Stimulated activated CD4-positive, alpha-beta T cell treated with anti-CD3 and anti-CD28 coated beads, Interleukin-4, amount 100 ng/mL, for 48 hours (primary cell): ENCODE measurements around the gene BDKRB1.

ENCODE experiments used
- DNase-seq, 2 donors: peaks; one replicate each; pipeline ENCODE4 v3.0.0-alpha.2; 2020; ENCODE audit warnings: low read depth in 2 of 2

Gene BDKRB1

DNA sequence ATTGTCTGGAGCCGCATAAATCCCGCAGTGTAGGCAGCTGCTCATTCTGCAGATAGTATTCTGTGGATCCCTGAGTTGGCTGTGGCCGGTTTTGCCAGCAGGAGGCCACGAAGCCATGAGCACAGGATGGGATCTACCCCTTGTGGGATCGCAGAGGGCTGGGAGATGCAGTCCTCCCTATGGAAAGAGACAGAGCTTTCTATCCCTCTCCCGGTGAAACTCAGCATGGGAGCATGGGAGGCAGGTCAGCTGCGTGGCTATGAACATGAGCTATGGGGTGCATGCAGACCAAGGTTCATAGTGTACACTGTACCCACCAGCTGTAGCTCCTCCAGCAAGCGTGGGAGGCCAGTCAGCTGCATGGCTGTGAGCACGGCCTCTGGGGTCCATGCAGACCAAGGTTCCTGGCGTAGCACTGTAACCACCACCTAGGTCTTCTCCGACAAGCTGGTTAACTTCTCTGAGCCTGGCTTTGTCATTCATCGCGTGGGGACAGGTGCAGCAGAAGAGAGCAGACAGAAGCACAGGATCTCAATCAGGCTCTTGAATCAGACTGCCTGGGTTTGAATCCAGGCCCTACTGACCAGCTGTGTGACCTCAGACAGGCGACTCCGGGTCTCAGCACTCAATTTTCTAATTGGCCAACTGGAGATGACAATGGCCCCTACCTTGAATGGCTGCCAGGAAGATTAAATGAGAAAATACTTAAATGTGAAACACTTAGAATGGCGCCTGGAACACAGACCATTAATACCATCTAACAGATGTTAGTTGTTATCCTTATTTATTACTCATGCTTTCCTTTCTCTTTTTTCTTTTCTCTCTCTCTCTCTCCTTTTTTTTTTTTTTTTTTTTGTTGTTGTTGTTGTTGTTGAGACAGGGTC is 6.0 kb downstream of the BDKRB1 start:
- no peak for DNase-seq

DNA sequence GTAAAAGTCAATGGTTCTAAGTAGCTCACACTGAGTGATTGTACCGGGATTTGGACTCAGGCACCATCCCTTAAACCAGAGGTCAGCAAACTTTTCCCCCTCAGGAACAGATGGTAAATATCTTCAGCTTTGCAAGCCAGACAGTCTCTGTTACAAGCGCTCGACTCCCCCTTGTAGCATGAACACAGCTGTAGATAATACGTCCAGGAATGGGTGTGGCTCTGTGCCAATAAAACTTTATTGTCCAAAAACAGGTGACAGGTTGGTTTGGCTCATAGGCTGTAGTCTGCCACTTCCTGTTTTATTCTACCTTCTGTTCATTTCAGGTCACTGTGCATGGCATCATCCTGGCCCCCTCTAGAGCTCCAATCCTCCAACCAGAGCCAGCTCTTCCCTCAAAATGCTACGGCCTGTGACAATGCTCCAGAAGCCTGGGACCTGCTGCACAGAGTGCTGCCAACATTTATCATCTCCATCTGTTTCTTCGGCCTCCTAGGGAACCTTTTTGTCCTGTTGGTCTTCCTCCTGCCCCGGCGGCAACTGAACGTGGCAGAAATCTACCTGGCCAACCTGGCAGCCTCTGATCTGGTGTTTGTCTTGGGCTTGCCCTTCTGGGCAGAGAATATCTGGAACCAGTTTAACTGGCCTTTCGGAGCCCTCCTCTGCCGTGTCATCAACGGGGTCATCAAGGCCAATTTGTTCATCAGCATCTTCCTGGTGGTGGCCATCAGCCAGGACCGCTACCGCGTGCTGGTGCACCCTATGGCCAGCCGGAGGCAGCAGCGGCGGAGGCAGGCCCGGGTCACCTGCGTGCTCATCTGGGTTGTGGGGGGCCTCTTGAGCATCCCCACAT is 7.6 kb downstream of the BDKRB1 start:
- DNase-seq: no peak

DNA sequence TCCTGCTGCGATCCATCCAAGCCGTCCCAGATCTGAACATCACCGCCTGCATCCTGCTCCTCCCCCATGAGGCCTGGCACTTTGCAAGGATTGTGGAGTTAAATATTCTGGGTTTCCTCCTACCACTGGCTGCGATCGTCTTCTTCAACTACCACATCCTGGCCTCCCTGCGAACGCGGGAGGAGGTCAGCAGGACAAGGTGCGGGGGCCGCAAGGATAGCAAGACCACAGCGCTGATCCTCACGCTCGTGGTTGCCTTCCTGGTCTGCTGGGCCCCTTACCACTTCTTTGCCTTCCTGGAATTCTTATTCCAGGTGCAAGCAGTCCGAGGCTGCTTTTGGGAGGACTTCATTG is 8.2 kb downstream of the BDKRB1 start:
- no peak for DNase-seq

DNA sequence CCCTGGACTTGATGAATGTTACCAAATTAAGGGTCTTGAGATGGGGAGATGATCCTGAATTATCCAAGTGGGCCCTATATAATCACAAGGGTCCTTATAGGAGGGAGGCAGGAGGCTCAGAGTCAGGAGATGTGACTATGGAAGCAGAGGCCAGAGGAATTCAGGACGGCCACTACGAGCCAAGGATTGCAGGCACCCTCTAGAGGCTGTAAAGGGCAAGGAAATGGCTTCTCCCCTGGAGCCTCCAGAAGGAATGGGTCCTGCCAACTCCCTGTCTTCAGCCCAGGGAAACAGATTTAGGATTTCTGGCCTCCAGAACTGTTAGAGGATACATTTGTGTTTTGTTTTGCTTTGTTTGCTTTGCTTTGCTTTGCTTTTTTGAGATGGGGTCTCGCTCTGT is 8.8 kb downstream of the BDKRB1 start:
- no peak for DNase-seq

DNA sequence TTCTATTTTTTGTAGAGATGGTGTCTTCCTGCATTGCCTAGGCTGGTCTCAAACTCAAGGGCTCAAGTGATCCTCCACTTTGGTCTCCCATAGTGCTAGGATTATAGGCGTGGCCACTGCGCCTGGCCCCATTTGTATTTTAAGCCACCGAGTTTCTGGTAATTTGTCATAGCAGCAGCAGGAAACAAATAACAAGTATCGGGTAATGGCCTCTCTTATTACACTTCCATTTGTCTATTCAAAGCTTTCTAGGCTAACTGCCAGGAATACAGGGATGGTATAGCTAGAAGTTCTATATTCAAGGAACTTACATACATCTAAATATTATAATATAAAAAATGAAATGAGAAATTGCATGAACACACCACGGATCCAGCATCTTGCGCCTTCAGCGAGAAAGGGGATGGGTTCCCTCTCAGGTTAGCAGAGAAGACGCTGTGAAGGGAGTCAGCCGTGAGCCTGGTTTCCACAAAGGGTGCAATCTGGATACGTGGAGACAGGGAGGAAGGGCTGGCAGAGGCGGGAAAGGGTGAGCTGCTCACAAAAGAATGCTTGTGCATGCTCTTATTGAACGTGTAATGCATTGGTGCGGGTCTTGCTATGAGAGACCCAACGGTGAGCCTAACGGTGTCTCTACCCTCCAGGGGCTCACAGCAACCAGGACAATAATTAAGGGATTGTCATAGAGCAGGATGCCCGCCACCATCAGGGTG is 9.5 kb downstream of the BDKRB1 start:
- DNase-seq: no peak

DNA sequence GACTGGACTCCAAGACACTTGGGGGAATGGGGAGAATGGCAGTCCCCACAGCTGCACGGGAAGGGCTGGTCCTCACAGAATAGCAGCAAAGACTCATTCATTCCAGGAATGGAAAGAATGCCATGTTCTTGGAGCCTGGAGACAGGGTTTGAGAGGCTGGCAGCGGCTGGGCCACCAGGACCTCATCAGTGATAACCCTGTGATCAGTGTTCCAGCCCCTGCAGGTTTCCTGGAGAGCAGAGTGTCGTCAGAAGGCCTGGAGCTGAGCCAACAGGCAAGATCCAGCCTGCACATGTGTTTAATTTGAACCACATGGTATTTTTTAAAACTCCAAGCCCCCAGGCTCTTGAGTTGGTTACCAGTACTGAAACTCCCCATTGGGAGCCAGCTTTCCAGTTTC is 11.3 kb downstream of the BDKRB1 start:
- no peak for DNase-seq

DNA sequence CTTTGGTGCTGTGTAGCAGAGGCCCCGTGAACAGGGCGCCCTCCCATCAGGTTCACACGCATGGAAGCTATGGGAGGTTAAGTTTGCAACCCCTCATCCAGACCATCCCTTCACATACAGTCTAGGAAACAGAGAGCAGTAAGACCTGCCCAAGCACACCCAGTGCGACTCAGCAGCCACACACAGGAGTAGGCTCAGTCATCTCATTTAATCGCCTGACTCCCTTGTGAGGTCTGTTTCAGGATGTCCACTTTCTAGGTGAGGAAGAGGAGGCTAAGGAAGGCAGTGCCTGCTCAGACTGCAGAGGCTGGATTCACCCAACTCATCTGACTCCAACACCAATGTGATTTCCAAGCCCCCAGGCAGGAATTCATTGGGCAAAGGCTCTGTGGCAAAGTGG is 11.9 kb downstream of the BDKRB1 start:
- DNase-seq: no peak

DNA sequence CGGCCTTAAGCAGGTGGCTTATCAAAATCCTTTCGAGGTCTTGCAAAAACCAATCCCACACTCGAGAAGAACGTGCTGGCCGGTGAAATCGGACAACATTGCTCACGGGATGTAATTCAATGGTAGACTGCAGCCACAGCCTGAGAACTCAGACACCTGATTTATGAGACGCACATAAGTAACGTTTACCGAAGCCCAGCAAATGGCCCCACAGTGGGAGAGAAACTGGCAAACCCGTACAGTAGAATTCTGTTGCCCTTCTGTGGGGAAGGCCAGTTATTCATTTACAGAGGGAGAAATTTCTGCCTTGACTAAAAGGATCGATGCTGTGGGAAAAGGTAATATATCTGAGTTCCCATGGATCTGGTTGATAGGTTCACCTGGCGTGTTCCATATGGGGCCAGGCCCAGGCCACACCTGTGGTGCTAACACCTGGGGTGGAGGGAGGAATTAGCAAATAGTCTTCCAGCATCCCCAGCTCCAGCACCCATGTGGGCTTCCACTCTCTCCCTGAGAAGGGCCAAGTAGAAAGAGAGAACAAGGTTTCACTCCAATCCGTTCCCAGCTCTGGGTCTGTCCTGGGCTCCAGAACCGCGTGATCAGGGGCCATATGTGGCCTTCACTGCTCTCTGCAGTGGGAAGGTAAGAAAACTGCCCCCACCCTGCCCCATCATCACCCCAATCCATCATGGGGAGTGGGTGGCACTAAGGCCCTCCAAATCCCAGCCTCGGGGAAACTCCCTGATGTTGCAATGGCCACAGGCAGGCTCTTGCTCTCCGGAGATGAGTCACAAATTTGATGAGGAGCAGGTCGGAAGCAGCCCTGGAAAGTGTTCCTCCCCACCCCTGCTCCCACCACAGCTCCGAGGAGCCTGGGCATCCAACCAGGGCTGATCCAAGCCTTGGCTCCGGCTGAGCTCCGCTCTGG is 12.7 kb downstream of the BDKRB1 start:
- DNase-seq: no peak

DNA sequence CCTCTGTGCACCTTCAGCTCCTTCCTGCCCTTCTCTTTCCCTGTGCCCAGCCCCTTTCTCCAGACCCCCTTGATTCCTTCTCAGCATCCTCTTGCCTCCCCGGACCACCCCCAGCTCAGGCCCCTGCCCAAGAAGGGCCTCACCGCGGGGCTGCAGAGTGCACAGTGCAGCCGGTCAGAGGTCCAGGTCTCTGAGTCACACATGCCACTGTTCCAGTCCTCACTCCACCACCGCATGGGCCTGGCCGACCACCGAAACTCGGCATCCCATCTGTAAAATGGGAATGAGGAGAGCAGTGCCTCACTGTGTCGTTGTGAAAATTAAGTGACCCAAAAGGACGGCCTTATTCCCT is 13.3 kb downstream of the BDKRB1 start:
- DNase-seq: no peak

DNA sequence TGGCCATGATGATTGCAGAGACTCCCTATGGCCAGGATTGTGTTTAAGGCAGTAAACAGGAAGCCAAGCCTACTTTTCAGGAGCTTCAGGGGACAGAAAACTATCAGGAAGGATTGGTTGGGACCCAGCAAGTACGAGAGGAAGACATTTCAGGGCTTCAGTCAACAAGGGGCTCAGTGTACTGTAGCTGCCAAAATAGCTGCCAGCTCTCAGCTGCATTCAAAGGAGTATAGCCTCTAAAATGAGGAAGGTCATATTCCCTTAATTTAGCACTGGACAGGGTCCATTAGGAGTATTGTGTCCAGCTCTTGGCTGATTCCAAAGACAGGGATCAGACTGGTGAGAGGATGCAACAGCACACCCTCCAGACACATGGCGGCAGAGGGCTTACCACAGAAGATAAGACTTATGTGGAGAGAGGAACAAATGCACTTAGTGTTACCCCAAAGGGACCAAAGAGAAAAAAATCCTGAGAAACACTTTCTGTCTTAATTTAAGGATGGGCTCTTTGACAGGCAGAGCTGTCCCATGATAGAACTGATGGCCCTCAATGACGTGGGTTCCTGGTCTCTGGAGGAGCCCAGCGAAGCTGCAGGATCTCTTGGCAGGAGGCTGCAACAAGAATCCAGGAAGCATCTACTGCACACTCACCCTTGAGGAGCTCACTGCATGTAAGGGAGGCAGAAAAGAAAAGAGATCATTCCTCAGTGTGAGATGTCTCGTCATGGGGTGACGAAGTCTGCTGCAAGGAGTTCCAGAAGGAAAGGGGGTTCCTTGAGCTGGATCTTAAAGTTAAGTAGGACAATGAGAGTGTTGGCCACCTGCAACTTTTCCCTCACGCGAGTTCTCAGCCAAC is 14.8 kb downstream of the BDKRB1 start:
- no peak for DNase-seq

DNA sequence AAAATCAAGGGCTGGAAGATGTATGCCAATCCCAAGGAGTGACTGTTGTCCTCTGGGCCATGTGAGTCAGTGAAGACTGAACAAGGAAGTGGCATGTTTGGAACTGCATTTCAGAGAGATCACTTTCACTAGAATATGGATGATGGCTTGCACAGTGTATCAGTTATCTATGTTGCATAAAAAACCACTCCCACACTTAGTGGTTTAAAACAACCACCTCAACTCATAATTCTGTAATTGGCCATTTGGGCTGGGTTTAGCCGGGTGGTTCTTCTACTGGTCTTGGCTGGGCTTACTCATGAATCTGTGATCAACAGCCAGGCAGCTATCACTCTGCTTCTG is 15.4 kb downstream of the BDKRB1 start:
- DNase-seq: no peak

DNA sequence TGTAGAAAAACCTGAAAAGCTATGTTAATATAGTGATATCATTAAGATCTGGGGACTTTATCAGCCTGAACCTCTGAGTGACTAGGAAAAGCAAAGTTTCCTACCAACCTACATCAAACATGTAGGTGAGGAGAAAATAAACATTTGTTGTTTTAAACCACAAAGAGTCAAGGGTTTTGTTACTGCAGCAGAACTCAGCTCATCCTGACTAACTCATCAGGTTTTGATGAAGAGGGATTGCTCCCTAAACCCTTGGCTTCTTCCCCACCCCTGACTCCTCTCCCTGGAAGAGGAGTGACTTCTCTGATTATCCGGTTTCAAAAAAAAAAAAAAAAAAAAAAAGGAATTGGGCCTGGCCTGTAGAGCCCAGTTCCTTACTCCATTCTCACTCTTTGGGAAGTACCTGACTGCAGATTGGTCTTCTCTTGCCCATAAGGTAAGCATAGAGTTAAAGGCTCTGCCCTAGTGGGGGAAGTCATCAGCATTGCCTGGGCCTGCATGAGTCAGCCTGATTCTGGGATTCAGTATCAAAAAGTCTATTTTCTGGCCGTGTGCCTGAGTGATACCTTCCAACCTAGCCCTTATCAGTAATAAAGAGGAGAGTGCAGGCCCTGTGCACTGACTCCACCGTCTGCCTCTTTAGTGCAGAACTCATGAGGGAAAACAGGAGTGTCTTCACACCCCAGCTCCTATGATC is 16.9 kb downstream of the BDKRB1 start:
- DNase-seq: no peak

DNA sequence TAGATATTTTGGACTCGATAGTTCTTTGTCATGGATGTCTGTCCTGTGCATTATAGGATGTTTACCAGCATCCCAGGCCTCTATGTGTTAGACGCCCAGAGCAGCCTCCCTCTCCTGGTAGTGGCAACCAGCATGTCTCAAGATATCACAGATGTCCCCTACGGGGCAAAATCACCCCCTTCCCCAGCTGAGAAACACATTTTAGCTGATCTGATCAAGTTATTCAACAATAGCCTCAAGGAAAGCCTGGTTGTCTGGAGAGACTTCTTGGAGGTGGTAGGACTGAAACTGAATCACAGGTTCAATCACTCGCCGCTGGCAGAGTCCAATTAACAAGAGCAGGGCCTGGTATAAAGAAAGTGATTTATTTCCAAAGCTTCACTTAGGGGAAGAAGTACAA is 17.6 kb downstream of the BDKRB1 start:
- no peak for DNase-seq

DNA sequence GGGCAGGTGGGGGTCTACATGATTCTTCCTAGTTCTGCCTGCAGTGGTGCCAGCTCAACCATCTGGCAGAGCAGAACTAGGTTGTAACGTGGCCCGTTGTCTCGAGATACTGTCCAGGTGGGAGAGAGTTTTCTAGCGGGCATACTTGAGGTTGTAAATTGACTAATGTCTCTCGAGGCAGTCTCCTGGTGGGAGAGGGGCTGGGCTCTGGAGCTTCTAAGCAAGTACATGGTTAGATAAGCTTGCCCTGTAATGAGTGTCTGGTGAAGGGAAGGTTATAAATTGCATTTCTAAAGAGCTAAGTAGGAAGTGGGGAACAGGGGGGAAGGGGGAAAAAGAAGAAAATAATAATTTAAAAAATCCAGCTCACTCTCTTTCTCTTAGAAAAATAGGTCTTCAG is 18.1 kb downstream of the BDKRB1 start:
- no peak for DNase-seq

DNA sequence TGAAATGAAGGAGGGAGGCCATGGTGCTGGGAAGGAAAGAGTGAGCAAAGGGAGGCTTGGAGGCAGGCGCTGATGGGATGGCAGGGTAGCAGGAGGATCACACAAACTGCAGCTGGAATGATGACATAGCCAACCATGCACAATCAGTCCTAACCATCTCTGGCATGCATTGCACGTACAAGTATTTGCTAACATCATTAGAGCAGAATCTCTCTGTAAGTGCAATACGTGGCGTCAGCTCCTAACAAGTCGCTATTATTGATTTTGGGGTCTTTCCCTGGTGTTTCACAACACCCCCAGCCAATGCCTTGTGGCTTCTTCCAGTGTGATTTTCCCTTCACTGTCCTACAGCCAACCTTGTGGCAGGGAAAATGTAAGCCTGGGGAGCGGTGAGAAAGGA is 18.5 kb downstream of the BDKRB1 start:
- no peak for DNase-seq

DNA sequence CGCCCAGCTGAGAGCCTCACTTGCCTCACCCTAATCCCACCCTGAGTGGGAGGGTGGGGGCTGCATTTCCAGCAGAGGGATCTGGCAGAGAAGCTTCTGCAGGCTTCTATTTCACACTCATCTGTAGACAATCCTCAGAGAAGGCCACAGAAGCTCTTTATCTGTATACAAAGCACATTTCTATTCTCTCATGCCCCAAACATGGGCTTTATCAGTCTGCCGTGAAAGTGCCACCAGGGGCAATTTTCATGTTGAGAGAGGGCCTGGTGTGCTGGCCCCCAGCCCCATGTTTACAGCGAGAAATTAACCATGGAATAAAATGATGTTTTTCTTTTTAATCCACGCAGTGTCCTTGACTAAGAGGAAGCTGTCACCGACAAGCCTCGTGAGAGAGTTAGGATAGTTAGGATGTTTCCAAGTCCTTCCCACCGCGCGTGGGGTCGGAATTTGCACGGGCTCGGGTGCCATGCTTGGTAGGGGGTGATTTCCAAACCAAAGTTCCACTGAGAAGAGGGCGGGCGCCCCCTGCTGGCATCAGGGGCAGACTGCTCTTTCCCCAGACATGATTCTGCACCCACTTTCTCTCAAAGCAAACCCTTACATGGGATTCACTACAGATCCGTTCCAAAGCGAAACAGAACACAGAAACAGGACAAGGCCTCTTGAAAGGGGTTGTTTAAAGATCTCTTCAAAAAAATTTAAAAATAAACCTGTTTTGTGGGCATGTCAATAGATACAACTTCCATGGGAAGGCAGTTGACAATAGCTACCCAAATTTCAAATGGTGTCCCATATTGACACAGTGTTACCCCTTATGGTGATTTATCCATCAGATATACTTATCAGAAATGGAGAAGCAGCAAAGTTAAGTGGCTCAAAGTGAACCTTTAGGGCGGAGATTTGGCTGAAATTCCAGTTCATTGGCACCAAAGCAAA is 19.4 kb downstream of the BDKRB1 start:
- DNase-seq: peak; percentile 64 to 78

DNA sequence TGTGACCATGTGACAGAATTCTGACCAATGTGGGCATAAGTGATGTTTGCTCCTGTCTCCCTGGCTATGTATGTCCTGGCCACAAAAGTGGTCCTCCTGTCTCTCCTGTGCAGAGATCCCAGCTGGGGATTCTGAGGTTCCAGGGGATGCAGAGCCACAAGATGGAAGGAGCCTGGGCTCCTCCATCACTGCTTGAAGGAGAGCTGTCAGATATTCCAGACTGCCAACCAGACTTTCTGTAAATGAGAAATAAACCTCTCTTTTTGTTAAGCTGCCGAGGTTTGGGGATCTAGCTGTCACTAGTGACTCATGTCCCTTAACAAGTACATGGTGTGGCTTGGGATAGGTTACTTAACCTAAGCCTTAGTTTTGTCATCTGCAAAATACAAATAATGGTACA is 21.9 kb downstream of the BDKRB1 start:
- DNase-seq: no peak

DNA sequence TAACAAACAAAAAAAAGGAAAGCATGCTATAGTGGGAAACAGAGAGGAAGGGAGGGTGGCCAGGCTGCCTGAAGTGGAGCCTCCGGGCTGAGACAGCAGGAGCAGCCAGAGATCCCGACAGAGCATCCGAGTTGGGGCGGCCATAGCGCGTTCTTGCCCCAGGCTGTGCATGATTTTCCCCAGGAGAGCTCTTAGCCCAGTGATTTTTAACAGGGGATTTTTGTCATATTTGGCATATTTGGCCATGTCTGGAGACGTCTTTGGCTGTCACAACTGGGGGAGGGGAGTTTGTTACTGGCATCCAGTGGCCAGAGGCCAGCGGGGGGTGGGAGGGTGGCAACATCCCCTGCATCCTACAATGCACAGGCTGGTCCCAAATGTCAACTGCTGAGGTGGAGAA is 23.6 kb downstream of the BDKRB1 start:
- DNase-seq: no peak

DNA sequence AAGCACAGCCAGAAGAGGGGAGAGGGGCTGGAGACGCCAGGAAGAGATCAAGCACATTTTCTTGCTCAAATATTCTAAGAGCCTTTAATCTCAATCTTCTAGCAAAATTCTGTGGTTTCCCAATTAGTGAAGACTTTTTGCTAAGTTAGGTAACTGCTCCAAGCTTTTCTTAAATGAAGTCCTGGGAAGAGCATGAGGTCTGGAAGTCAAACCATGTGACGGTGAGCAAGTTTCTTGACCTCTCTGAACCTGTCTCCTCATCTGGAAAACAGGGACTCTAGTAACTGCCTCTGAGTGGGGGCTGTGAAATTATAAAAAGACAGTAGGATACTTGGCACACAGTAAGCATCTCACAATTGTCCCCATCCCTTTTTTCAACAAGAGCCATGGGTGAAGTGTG is 24.1 kb downstream of the BDKRB1 start:
- DNase-seq: no peak
